Measurements from ENCODE around the gene GSX2. TPM values are rescaled to one million over a fixed set of nuclear protein-coding genes. Genes with fewer than 3 reads are reported as not detected.

The GSX2 gene
- total RNA-seq, 2 experiments from 2014 or later = not detected

DNA sequence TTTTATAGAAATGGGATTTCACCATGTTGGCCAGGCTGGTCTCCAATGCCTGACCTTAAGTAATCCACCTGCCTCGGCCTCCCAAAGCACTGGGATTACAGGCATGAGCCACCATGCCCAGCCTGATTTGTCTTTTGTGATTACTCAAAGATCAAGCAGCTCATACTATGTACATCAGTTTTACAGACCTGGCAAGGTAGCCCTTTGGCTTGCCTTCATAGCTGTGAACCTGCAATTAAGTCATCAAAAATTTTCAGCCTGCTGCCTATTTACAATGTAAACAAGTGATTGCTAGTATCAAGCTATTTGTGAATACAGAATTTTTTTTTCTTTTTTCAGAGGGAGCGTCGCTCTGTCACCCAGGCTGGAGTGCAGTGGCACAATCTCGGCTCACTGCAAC, 46.2 kb downstream of the GSX2 start:
- ChIA-PET POLR2A (no interaction called here), CTCF (no interaction called here)
- H3K36me3 Mint-ChIP-seq = no peaks in the 10 kb centered on the region
- H3K4me1 Mint-ChIP-seq (ENCODE audit: low read depth) = peaks cover 5% of the 10 kb centered on the region
- peaks cover 4% of the 10 kb centered on the region for H3K27me3 Mint-ChIP-seq
- DNase-seq = no peak
- no peak overlapping the region for H3K27ac Mint-ChIP-seq
- intact Hi-C loops (cut with micrococcal nuclease) = no loop called here
- H3K9me3 Mint-ChIP-seq = peaks cover 4% of the 10 kb centered on the region
- no peak overlapping the region for H3K4me3 Mint-ChIP-seq

DNA sequence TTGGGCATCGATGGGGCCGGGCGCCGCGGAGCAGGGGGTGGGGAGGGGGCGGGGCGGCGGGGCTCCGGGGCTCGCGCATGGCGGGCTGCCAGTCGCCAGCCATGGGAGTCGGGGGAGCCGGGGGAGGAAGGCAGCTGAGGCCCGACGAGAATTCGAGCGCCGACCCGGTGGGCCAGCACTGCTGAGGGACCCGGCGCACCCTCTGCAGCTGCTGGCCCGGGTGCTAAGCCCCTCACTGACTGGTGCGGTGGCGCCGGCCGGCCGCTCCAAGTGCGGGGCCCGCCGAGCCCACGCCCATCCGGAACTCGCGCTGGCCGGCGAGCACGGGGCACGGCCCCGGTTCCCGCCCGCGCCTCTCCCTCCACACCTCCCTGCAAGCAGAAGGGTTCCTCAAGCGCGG, 49.4 kb downstream of the GSX2 start:
- peaks cover 4% of the 10 kb centered on the region for H3K9me3 Mint-ChIP-seq

More for the DNA sequence above, 49.4 kb downstream of the GSX2 start:
- H3K4me3 Mint-ChIP-seq = no peak overlapping the region
- H3K36me3 Mint-ChIP-seq = no peaks in the 10 kb centered on the region
- H3K4me1 Mint-ChIP-seq (ENCODE audit: low read depth) = peaks cover 5% of the 10 kb centered on the region
- H3K27ac Mint-ChIP-seq = no peak overlapping the region
- CTCF ChIA-PET = interaction anchor here (0.6 kb wide), 1 partner anchor 231 kb away, joined by 3 read pairs; no protein-coding TSS in a partner anchor
- intact Hi-C loops (cut with micrococcal nuclease) = no loop called here
- DNase-seq = no peak
- POLR2A ChIA-PET = no interaction called here
- peaks cover 5% of the 10 kb centered on the region for H3K27me3 Mint-ChIP-seq

Other genes with a start within 250 kb of the GSX2 start
- 10 to 100 TPM; 11.2 to 11.8 TPM for gene CHIC2, start 35.6 kb upstream of the GSX2 start, total RNA-seq
- not detected for gene PDGFRA, start 129.1 kb downstream of the GSX2 start, total RNA-seq

Data from activated CD4-positive, alpha-beta memory T cell treated with anti-CD3 and anti-CD28 coated beads for 36 hours (primary cell).